Smooth muscle cell (in vitro differentiated cells): ENCODE measurements around the gene MVP. TPM values are rescaled to one million over a fixed set of nuclear protein-coding genes. Genes with fewer than 3 reads are reported as not detected.

Source experiments
- DNase-seq: peaks from one replicate; lab custom pipeline; 2025; ENCODE audit not compliant: unreplicated experiment; lab: John Stamatoyannopoulos, UW
- H2AFZ ChIP-seq: fragments of 200-600 bp; sonication (generic); 2 replicates; pipeline ENCODE4 v1.6.0; 2016; ENCODE audit warnings: antibody characterized with exemption, low read depth, mild to moderate bottlenecking
- H3F3A ChIP-seq: fragments of 200-600 bp; sonication (generic); 2 replicates; pipeline ENCODE4 v1.6.0; 2017; ENCODE audit warnings: antibody characterized with exemption, low read depth
- H3K27ac ChIP-seq: fragments of 200-600 bp; sonication (generic); 2 replicates; pipeline ENCODE4 v1.5.1; 2016; ENCODE audit warnings: low read depth, mild to moderate bottlenecking
- H3K27me3 ChIP-seq: fragments of 200-600 bp; sonication (generic); 2 replicates; pipeline ENCODE4 v1.6.1; 2016; ENCODE audit warnings: low read depth, mild to moderate bottlenecking
- H3K36me3 ChIP-seq: fragments of 200-600 bp; sonication (generic); 2 replicates; pipeline ENCODE4 v1.5.1; 2016; ENCODE audit warnings: low read depth
- H3K4me1 ChIP-seq: fragments of 200-600 bp; sonication (generic); 2 replicates; pipeline ENCODE4 v1.5.1; 2016; ENCODE audit warnings: low read depth
- H3K4me2 ChIP-seq: fragments of 200-600 bp; sonication (generic); 2 replicates; pipeline ENCODE4 v1.6.0; 2016; ENCODE audit warnings: mild to moderate bottlenecking
- H3K4me3 ChIP-seq: fragments of 200-600 bp; sonication (generic); 2 replicates; pipeline ENCODE4 v1.5.1; 2016; ENCODE audit warnings: mild to moderate bottlenecking
- H3K79me2 ChIP-seq: fragments of 200-600 bp; sonication (generic); 2 replicates; pipeline ENCODE4 v1.6.0; 2016; ENCODE audit warnings: low read depth, mild to moderate bottlenecking
- H3K9ac ChIP-seq: fragments of 200-600 bp; sonication (generic); 2 replicates; pipeline ENCODE4 v1.6.0; 2016; ENCODE audit warnings: low read depth
- H3K9me3 ChIP-seq: fragments of 200-600 bp; sonication (generic); replicated peaks from 2 replicates; pipeline ENCODE4 v1.5.1; 2016; ENCODE audit warnings: low read depth
- H4K20me1 ChIP-seq: fragments of 200-600 bp; sonication (generic); 2 replicates; pipeline ENCODE4 v1.6.0; 2016; ENCODE audit warnings: low read depth
- CTCF ChIP-seq: fragments of 200-600 bp; sonication (generic); IDR thresholded peaks from 2 replicates; pipeline ENCODE4 v1.5.1; 2017; ENCODE audit warnings: borderline replicate concordance, mild to moderate bottlenecking, antibody characterized with exemption; ENCODE audit not compliant: insufficient read depth, poor library complexity, severe bottlenecking
- WGBS: methylation state at CpG from one replicate; pipeline ENCODE4 v1.1.7; 2016; ENCODE audit warnings: low lambda C conversion rate; 5-methylcytosine and 5-hydroxymethylcytosine counted together
- polyA plus RNA-seq: library from polyadenylated mRNA; unstranded; fragments of >200 nt; fragmentation: Nextera tagmentation; extraction: Ambion mirVana; gene quantifications from 2 replicates; pipeline ENCODE4 v1.2.1, GENCODE V29; 2016
- total RNA-seq: library from RNA; depleted of rRNA; stranded (reverse); fragments of >200 nt; gene quantifications from 2 replicates; pipeline ENCODE4 v1.2.3, GENCODE V29; 2014

MVP gene
- total and polyA plus RNA-seq, 2 experiments from 2014 or later, result 47.5 to 110 TPM

GRCh38 chr16:29841631-29842030 lies 21.4 kb downstream of the MVP start:
- 97% methylated on average over 21 of the region's 23 CpGs for WGBS

GRCh38 chr16:29842732-29843346 lies 22.6 kb downstream of the MVP start:
- H3K79me2 ChIP-seq, result no peaks in the 10 kb centered on the region
- no peaks in the 10 kb centered on the region for H3K4me1 ChIP-seq
- no peak overlapping the region for H3K9ac ChIP-seq
- H2AFZ ChIP-seq, result no peak overlapping the region
- no peak overlapping the region for H3K4me3 ChIP-seq
- H3K27ac ChIP-seq, result no peak overlapping the region
- no peaks in the 10 kb centered on the region for H4K20me1 ChIP-seq
- no peak for TF ChIP-seq CTCF
- no peaks in the 10 kb centered on the region for H3K36me3 ChIP-seq
- WGBS, result 96% methylated on average over 9 of the region's 9 CpGs
- no peak for DNase-seq
- H3K9me3 ChIP-seq, result no peaks in the 10 kb centered on the region
- no peaks in the 10 kb centered on the region for H3F3A ChIP-seq
- H3K4me2 ChIP-seq, result no peak overlapping the region
- no peaks in the 10 kb centered on the region for H3K27me3 ChIP-seq

More at GRCh38 chr16:29841631-29842030, 21.4 kb downstream of the MVP start:
- no peaks in the 10 kb centered on the region for H4K20me1 ChIP-seq
- TF ChIP-seq CTCF, result no peak
- no peak overlapping the region for H3K4me2 ChIP-seq
- H3K79me2 ChIP-seq, result no peaks in the 10 kb centered on the region
- no peaks in the 10 kb centered on the region for H3K4me1 ChIP-seq
- no peaks in the 10 kb centered on the region for H3K9me3 ChIP-seq
- H3K36me3 ChIP-seq, result no peaks in the 10 kb centered on the region
- DNase-seq, result no peak
- H3F3A ChIP-seq, result no peaks in the 10 kb centered on the region
- no peak overlapping the region for H3K4me3 ChIP-seq
- no peaks in the 10 kb centered on the region for H3K27me3 ChIP-seq
- no peak overlapping the region for H3K27ac ChIP-seq
- H2AFZ ChIP-seq, result no peak overlapping the region
- no peak overlapping the region for H3K9ac ChIP-seq

GRCh38 chr16:29843931-29844330 lies 23.7 kb downstream of the MVP start:
- no peaks in the 10 kb centered on the region for H3K4me1 ChIP-seq
- no peak overlapping the region for H3K4me3 ChIP-seq
- H3K4me2 ChIP-seq, result no peak overlapping the region
- TF ChIP-seq CTCF, result no peak
- no peak overlapping the region for H3K9ac ChIP-seq
- no peaks in the 10 kb centered on the region for H3K27me3 ChIP-seq
- H3K27ac ChIP-seq, result no peak overlapping the region
- H3K79me2 ChIP-seq, result no peaks in the 10 kb centered on the region
- no peak overlapping the region for H2AFZ ChIP-seq
- no peaks in the 10 kb centered on the region for H4K20me1 ChIP-seq
- no peaks in the 10 kb centered on the region for H3K9me3 ChIP-seq
- H3K36me3 ChIP-seq, result no peaks in the 10 kb centered on the region
- no peaks in the 10 kb centered on the region for H3F3A ChIP-seq
- WGBS, result 93% methylated on average over 8 of the region's 8 CpGs
- no peak for DNase-seq
